ENCODE measurements around the gene ACACB. TPM values are rescaled to one million over a fixed set of nuclear protein-coding genes. Genes with fewer than 3 reads are reported as not detected.

Gene ACACB
- total and polyA plus RNA-seq, 11 donors = 29.9 to 176 (median 119) TPM

DNA sequence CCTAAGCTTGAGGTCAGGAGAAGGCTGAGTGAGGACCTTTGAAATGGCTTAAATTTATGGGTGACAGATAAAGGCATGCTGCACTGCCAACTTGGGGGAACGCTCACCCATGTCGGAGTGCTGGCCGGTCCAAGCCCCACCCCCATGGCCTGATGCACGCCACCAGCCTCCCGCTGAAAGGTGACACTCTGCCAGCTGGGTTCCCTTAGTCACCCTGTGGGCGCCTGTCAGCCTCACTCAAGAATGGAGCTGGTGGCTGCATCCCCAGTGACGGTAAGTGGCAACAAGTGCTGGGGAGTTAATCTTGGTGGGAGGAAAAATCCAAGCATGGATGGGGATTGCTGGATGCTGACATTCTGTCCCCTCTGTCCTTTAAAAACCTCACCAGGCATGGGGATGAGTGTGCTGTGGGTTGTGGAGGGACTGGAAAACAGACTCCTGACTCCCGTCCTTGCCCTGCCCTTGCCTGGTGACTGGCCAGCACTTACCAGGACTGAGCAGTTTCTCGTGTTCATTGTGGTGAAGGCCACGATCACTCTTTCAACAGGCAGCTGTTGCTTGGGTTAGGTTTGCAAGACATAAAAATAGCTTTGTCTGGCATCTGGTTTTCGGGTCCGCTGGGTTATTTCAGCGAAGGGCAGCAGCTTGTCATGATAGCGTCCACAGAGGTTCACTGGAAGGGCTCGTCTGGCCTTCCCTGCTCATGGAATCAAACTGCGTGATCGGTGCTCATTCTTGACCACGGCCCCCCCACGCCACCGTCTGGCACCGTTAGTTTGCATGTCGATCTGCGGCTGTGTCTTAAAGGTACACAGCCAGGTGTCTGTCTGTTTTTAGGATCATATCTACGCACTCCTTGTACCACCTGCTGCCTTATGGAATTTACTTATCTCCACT lies 15.0 kb downstream of the ACACB start:
- peaks cover 0 to 12% (median 0%) of the 10 kb centered on the region in 9 donors for H3K36me3 ChIP-seq
- intact Hi-C loops (cut with DNase I) = loop anchor here in 3 of 10 donors (1.0 to 5.0 kb wide), 3 partner anchors 15 to 36 kb away; partner anchors contain the start of gene ACACB (in 2 of the 3)
- H3K9me3 ChIP-seq = peaks cover 0 to 7% (median 0%) of the 10 kb centered on the region in 12 donors
- H3K4me1 ChIP-seq = peaks cover 0 to 88% (median 30%) of the 10 kb centered on the region in 12 donors
- peak; percentile 81 to 93 (median 82) for DNase-seq
- no peak for TF ChIP-seq POLR2A (IDR thresholded peaks at IDR 0.05)
- TF ChIP-seq, protein P1, sequence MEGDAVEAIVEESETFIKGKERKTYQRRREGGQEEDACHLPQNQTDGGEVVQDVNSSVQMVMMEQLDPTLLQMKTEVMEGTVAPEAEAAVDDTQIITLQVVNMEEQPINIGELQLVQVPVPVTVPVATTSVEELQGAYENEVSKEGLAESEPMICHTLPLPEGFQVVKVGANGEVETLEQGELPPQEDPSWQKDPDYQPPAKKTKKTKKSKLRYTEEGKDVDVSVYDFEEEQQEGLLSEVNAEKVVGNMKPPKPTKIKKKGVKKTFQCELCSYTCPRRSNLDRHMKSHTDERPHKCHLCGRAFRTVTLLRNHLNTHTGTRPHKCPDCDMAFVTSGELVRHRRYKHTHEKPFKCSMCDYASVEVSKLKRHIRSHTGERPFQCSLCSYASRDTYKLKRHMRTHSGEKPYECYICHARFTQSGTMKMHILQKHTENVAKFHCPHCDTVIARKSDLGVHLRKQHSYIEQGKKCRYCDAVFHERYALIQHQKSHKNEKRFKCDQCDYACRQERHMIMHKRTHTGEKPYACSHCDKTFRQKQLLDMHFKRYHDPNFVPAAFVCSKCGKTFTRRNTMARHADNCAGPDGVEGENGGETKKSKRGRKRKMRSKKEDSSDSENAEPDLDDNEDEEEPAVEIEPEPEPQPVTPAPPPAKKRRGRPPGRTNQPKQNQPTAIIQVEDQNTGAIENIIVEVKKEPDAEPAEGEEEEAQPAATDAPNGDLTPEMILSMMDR (IDR thresholded peaks at IDR 0.05) = no peak
- no peaks in the 10 kb centered on the region for H3K27me3 ChIP-seq
- WGBS, 4 donors = 31 to 62% (median 50%) methylated on average over 18 to 24 of the region's 24 CpGs
- H3K4me3 ChIP-seq = peak overlapping the region in 8 of 12 donors; percentile 12 to 42 (median 28)
- ATAC-seq = peak; percentile 92 to 94 (median 92)
- peak overlapping the region; percentile 60 to 91 (median 84) for H3K27ac ChIP-seq

DNA sequence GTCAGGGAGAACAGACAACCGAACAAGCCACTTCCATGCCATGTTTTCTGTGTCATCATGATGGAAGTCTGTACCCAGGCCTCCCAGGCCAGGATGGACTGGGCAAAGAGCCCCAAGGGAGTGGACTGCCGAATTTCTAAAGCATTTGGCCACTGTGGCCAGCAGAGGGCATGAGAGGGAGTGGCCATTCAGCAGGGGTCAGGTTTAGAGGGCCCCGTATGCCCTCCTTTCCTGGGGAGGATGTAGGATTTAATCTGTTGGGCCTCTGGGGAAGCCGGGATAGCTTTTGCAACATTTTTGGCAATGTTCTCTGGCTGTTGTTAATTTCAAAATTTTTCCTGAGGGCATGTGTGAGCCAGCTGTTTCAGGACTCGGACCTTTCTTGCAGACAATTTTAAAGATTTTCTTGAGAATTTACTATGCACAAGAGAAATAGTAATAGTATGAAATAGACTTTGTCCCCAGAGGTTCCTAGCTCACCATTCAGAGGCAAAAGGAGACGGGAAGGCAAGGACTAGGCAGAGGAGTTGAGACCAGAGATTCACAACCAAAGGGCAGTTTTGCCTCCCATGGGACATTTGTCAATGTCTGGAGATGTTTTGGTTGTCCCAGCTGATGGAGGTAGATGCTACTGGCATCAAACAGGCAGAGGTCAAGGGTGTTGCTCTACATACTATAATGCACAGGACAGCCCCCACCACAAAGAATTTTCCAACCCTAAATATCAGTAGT lies 18.0 kb downstream of the ACACB start:
- peaks cover 0 to 87% (median 35%) of the 10 kb centered on the region in 12 donors for H3K4me1 ChIP-seq
- intact Hi-C loops (cut with DNase I) = loop anchor here in 1 of 10 donors (5.0 kb wide), 1 partner anchor 33 kb away; no protein-coding TSS in a partner anchor
- no peak for TF ChIP-seq POLR2A (IDR thresholded peaks at IDR 0.05)
- TF ChIP-seq, protein P1 (IDR thresholded peaks at IDR 0.05) = peak; percentile 42 to 68 (median 55)
- no peaks in the 10 kb centered on the region for H3K27me3 ChIP-seq
- H3K36me3 ChIP-seq = peaks cover 0 to 6% (median 0%) of the 10 kb centered on the region in 9 donors
- H3K27ac ChIP-seq = peak overlapping the region; percentile 3 to 89 (median 46)
- peak in 2 of 5 donors; percentile 70 to 73 for DNase-seq
- peak in 3 of 4 donors; percentile 10 to 27 (median 16) for ATAC-seq
- no peak overlapping the region for H3K4me3 ChIP-seq
- WGBS, 4 donors = 19 to 44% (median 30%) methylated on average over 5 to 6 of the region's 6 CpGs
- H3K9me3 ChIP-seq = peaks cover 0 to 8% (median 0%) of the 10 kb centered on the region in 12 donors

DNA sequence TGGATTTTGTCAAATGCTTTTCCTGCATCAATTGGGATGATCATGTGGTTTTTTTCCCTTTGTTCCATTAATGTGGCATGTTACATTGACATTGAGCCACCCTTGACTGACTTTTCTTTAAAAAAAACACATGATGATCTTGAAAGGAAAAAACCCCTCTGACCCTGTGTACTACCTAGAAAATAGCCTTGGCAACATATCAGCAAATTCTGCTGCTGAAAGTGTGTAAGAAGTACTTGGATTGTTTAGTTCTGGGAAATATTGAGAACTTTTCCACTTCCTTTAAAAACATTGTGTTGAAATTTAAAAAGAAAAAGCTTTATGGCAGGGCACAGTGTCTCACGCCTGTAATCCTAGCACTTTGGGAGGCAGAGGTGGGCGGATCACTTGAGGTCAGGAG lies 20.7 kb downstream of the ACACB start:
- peak in 2 of 4 donors; percentile 17 to 25 for ATAC-seq
- 62 to 73% (median 68%) methylated on average over 2 of the region's 2 CpGs for WGBS, 4 donors
- intact Hi-C loops (cut with DNase I) = no loop called here
- Histone ChIP-seq H3K27me3 (no peaks in the 10 kb centered on the region), H3K4me1 (peaks cover 0 to 89% (median 27%) of the 10 kb centered on the region in 12 donors), H3K36me3 (peaks cover 0 to 24% (median 17%) of the 10 kb centered on the region in 9 donors), H3K27ac (peak overlapping the region in 11 of 12 donors; percentile 28 to 73 (median 58)), H3K4me3 (no peak overlapping the region), H3K9me3 (peaks cover 0 to 8% (median 0%) of the 10 kb centered on the region in 12 donors)
- TF ChIP-seq POLR2A (IDR thresholded peaks at IDR 0.05) = no peak
- TF ChIP-seq, protein P1 (IDR thresholded peaks at IDR 0.05) = no peak
- no peak for DNase-seq

Measured in heart left ventricle (tissue), 16 donors.